Stimulated activated CD4-positive, alpha-beta T cell treated with anti-CD3 and anti-CD28 coated beads, Interleukin-1b, Interleukin-23, amount 100 ng/mL, for 48 hours (primary cell): ENCODE data around the gene LRRIQ1.

Experiments
- DNase-seq: peaks from one replicate; pipeline ENCODE4 v3.0.0-alpha.2; 2020

LRRIQ1 gene

DNA sequence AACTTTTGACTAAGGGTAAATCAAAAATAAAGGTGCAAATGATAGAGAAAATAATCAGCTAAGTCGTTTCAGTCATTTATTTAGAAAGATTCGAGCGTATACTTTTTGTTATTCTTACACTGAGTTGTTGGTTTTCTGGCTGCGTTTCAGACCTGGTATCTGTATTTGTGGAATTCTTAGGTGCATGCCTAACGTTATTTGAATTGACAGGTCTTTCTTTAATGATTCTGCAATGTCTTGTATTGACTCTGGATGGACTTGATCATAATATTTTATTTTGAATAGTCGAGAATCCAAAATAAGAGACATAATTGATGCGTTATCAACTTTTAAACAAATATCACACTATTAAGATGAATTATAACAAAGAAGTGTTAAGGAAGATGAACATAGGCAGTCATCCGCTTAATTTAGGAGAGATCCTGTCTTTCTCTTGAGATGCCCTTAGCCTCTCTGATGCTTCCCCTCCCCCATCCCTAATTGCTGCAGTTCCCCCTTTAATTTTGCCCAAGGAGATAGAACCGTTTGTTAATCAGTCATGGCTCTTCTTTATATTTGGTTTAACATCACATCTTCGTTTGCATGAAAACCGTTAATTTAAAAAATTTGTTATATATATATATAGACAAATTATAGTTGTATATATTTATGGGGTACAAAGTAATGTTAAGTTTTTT lies 245.6 kb downstream of the LRRIQ1 start:
- no peak for DNase-seq

GRCh38 chr12:85283560-85283959 lies 247.4 kb downstream of the LRRIQ1 start:
- no peak for DNase-seq
